ENCODE measurements around the gene EGFL7. TPM values are rescaled to one million over a fixed set of nuclear protein-coding genes. Genes with fewer than 3 reads are reported as not detected.
A peak's percentile ranks its signal among the peaks of the same experiment; 100 is the strongest.

Gene EGFL7
- total and polyA plus RNA-seq, 2 of the 13 experiments (the other 11 are each of a cell fraction or from before 2014, with no cell fraction given) = 0.20 to 5.1 TPM

DNA sequence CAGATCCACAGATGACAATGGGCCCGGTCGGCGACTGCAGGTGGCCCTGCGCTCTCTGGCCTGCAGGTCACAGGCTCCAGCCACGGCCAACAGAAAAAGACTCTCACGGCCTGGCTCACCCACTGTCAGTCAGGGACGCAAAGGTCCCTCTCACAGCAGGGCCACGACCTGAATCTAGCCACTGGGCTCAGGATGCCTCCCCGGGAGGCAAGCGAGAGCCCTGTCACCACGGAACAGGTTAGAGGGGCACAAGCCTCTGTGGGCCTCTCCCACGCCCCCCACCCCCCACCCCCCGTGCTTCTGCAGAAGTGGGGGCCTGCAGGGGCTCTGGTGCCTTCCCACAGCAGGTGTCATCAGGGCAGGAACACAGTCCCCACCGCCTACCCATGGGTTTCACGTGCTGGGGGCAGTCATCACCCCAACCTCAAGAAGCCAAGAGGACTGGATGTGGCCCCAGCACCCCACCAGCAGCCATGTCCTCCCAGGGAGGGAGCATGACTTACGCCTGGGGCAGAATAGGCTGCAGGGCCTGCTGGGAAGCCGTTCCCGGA, 17.3 kb upstream of the EGFL7 start (continued):
- TF ChIP-seq, protein P1, sequence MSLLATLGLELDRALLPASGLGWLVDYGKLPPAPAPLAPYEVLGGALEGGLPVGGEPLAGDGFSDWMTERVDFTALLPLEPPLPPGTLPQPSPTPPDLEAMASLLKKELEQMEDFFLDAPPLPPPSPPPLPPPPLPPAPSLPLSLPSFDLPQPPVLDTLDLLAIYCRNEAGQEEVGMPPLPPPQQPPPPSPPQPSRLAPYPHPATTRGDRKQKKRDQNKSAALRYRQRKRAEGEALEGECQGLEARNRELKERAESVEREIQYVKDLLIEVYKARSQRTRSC (CRISPR knock-in tag; IDR thresholded peaks at IDR 0.05; ENCODE audit: low read depth) = no peak
- TF ChIP-seq ZNF205 (CRISPR knock-in tag; IDR thresholded peaks at IDR 0.05) (no peak), PHF20 (CRISPR knock-in tag; IDR thresholded peaks at IDR 0.05) (0 out of 2 replicates have a peak, but pooled peaks have one; percentile 17), ZNF558 (CRISPR knock-in tag; IDR thresholded peaks at IDR 0.05; ENCODE audit: borderline replicate concordance) (0 out of 2 replicates have a peak, but pooled peaks have one; percentile 51), ZFP1 (CRISPR knock-in tag; IDR thresholded peaks at IDR 0.05) (no peak), YEATS4 (CRISPR knock-in tag; IDR thresholded peaks at IDR 0.05; ENCODE audit: borderline replicate concordance) (no peak), ZFP36 (IDR thresholded peaks at IDR 0.05; ENCODE audit: borderline replicate concordance, low read depth, low read length, partially characterized antibody) (no peak)
- TF ChIP-seq, protein P2, sequence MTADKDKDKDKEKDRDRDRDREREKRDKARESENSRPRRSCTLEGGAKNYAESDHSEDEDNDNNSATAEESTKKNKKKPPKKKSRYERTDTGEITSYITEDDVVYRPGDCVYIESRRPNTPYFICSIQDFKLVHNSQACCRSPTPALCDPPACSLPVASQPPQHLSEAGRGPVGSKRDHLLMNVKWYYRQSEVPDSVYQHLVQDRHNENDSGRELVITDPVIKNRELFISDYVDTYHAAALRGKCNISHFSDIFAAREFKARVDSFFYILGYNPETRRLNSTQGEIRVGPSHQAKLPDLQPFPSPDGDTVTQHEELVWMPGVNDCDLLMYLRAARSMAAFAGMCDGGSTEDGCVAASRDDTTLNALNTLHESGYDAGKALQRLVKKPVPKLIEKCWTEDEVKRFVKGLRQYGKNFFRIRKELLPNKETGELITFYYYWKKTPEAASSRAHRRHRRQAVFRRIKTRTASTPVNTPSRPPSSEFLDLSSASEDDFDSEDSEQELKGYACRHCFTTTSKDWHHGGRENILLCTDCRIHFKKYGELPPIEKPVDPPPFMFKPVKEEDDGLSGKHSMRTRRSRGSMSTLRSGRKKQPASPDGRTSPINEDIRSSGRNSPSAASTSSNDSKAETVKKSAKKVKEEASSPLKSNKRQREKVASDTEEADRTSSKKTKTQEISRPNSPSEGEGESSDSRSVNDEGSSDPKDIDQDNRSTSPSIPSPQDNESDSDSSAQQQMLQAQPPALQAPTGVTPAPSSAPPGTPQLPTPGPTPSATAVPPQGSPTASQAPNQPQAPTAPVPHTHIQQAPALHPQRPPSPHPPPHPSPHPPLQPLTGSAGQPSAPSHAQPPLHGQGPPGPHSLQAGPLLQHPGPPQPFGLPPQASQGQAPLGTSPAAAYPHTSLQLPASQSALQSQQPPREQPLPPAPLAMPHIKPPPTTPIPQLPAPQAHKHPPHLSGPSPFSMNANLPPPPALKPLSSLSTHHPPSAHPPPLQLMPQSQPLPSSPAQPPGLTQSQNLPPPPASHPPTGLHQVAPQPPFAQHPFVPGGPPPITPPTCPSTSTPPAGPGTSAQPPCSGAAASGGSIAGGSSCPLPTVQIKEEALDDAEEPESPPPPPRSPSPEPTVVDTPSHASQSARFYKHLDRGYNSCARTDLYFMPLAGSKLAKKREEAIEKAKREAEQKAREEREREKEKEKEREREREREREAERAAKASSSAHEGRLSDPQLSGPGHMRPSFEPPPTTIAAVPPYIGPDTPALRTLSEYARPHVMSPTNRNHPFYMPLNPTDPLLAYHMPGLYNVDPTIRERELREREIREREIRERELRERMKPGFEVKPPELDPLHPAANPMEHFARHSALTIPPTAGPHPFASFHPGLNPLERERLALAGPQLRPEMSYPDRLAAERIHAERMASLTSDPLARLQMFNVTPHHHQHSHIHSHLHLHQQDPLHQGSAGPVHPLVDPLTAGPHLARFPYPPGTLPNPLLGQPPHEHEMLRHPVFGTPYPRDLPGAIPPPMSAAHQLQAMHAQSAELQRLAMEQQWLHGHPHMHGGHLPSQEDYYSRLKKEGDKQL (CRISPR knock-in tag; IDR thresholded peaks at IDR 0.05; ENCODE audit: low read depth) = no peak
- TF ChIP-seq, protein P3, sequence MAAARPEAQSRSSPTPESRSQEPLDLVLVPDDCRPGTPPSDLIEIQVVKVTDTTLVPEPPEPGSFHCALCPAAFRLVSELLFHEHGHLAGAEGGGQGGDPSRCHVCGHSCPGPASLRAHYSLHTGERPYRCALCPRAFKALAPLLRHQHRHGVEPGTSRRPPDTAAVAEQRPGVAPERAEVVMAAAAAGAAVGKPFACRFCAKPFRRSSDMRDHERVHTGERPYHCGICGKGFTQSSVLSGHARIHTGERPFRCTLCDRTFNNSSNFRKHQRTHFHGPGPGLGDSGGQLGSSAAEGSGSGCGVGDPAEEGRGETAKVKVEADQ (CRISPR knock-in tag; IDR thresholded peaks at IDR 0.05; ENCODE audit: borderline replicate concordance) = no peak

Data from HepG2 (cell line).